Anterior cingulate cortex (tissue), 58 donors: ENCODE data around the gene KATNAL2.

Experiments
- DNase-seq, 58 donors: peaks; one replicate each; lab custom pipeline; 2025; lab: John Stamatoyannopoulos, UW

KATNAL2 gene

GRCh38 chr18:47108373-47108772 is 191.0 kb downstream of the KATNAL2 start:
- DNase-seq: no peak

GRCh38 chr18:47108998-47109405 is 191.6 kb downstream of the KATNAL2 start:
- no peak for DNase-seq

GRCh38 chr18:47109720-47110119 is 192.3 kb downstream of the KATNAL2 start:
- no peak for DNase-seq

GRCh38 chr18:47110492-47111274 is 193.3 kb downstream of the KATNAL2 start:
- no peak for DNase-seq

- no peak for DNase-seq
Observed at GRCh38 chr18:47113796-47114540, 196.6 kb downstream of the KATNAL2 start.

- no peak for DNase-seq
Observed at GRCh38 chr18:47115205-47115604, 197.8 kb downstream of the KATNAL2 start.

- DNase-seq: no peak
Observed at GRCh38 chr18:47118981-47119380, 201.6 kb downstream of the KATNAL2 start.

GRCh38 chr18:47120428-47120827 is 203.0 kb downstream of the KATNAL2 start:
- no peak for DNase-seq

- DNase-seq: no peak
Observed at GRCh38 chr18:47121146-47121545, 203.7 kb downstream of the KATNAL2 start.

GRCh38 chr18:47141289-47141688 is 223.9 kb downstream of the KATNAL2 start:
- DNase-seq: no peak

- DNase-seq: no peak
Observed at GRCh38 chr18:47143153-47143552, 225.8 kb downstream of the KATNAL2 start.

GRCh38 chr18:47143899-47144485 is 226.6 kb downstream of the KATNAL2 start:
- no peak for DNase-seq

GRCh38 chr18:47146206-47146605 is 228.8 kb downstream of the KATNAL2 start:
- no peak for DNase-seq

GRCh38 chr18:47149457-47150028 is 232.1 kb downstream of the KATNAL2 start:
- DNase-seq: peak in 6 of 58 donors; percentile 10 to 43 (median 22)

GRCh38 chr18:47150029-47150823 is 232.8 kb downstream of the KATNAL2 start, which contains the start of gene HDHD2:
Gene HDHD2 (minus strand): TSS chr18:47150500. CDS start chr18:47136439, 14,061 bp downstream.
- DNase-seq: peak in 57 of 58 donors; percentile 54 to 93 (median 81)

- peak in 17 of 58 donors; percentile 2 to 62 (median 28) for DNase-seq
Observed at GRCh38 chr18:47150824-47151366, 233.5 kb downstream of the KATNAL2 start.

- no peak for DNase-seq
Observed at GRCh38 chr18:47151439-47151838, 234.0 kb downstream of the KATNAL2 start.
